H9 (cell line): ENCODE measurements around the gene ASCL3. TPM values are rescaled to one million over a fixed set of nuclear protein-coding genes. Genes with fewer than 3 reads are reported as not detected.

Experiments
- DNase-seq: peaks from one replicate; pipeline ENCODE4 v3.0.0-alpha.2; 2017
- H2AFZ ChIP-seq: one replicate; pipeline ENCODE4 v1.6.1; 2013; ENCODE audit warnings: mild to moderate bottlenecking, low read length, control low read depth, moderate library complexity
- H2AK5ac ChIP-seq: 2 replicates; pipeline ENCODE4 v1.6.1; 2013; ENCODE audit warnings: low read length, control low read depth, mixed read lengths; ENCODE audit not compliant: insufficient read length
- H2BK120ac ChIP-seq: one replicate; pipeline ENCODE4 v1.6.1; 2013; ENCODE audit warnings: low read depth, mild to moderate bottlenecking, low read length, control low read depth, inconsistent platforms; ENCODE audit not compliant: poor library complexity, severe bottlenecking
- H2BK12ac ChIP-seq: 2 replicates; pipeline ENCODE4 v1.6.1; 2013; ENCODE audit warnings: low read length, control low read depth, mixed read lengths, low read depth; ENCODE audit not compliant: insufficient read length
- H2BK15ac ChIP-seq: 2 replicates; pipeline ENCODE4 v1.6.1; 2013; ENCODE audit warnings: low read depth, low read length, control low read depth
- H2BK20ac ChIP-seq: one replicate; pipeline ENCODE4 v1.6.1; 2013; ENCODE audit warnings: low read depth, mild to moderate bottlenecking, low read length, control low read depth, inconsistent platforms; ENCODE audit not compliant: poor library complexity, severe bottlenecking
- H2BK5ac ChIP-seq: 2 replicates; pipeline ENCODE4 v1.6.1; 2013; ENCODE audit warnings: low read length, control low read depth, mixed read lengths; ENCODE audit not compliant: insufficient read length
- H3K14ac ChIP-seq: 2 replicates; pipeline ENCODE4 v1.6.1; 2013; ENCODE audit warnings: low read length, control low read depth; ENCODE audit not compliant: insufficient read depth
- H3K18ac ChIP-seq: 2 replicates; pipeline ENCODE4 v1.6.1; 2013; ENCODE audit warnings: low read depth, mild to moderate bottlenecking, mixed read lengths, low read length, control low read depth; ENCODE audit not compliant: insufficient read length
- H3K23ac ChIP-seq: 2 replicates; pipeline ENCODE4 v1.6.1; 2013; ENCODE audit warnings: low read length, control low read depth, mixed read lengths, low read depth; ENCODE audit not compliant: insufficient read length
- H3K23me2 ChIP-seq: 2 replicates; pipeline ENCODE4 v1.6.1; 2013; ENCODE audit warnings: low read depth, mild to moderate bottlenecking, mixed read lengths, low read length, control low read depth; ENCODE audit not compliant: insufficient read length, poor library complexity, severe bottlenecking
- H3K27ac ChIP-seq: 2 replicates; pipeline ENCODE4 v1.5.1; 2013; ENCODE audit warnings: low read length, control low read depth, mixed read lengths, low read depth; ENCODE audit not compliant: insufficient read length
- H3K27me3 ChIP-seq: 2 replicates; pipeline ENCODE4 v1.6.1; 2013; ENCODE audit warnings: low read length, control low read depth, inconsistent platforms; ENCODE audit not compliant: insufficient read depth
- H3K4ac ChIP-seq: 2 replicates; pipeline ENCODE4 v1.6.1; 2013; ENCODE audit warnings: low read depth, mild to moderate bottlenecking, control low read depth, inconsistent platforms, low read length, moderate library complexity
- H3K4me1 ChIP-seq: 2 replicates; pipeline ENCODE4 v1.6.1; 2013; ENCODE audit warnings: low read length, control low read depth, inconsistent platforms; ENCODE audit not compliant: insufficient read depth
- H3K4me2 ChIP-seq: 2 replicates; pipeline ENCODE4 v1.6.1; 2013; ENCODE audit warnings: low read length, control low read depth, mixed read lengths; ENCODE audit not compliant: insufficient read length, insufficient read depth
- H3K56ac ChIP-seq: 2 replicates; pipeline ENCODE4 v1.6.1; 2013; ENCODE audit warnings: low read depth, mild to moderate bottlenecking, mixed read lengths, low read length, control low read depth; ENCODE audit not compliant: insufficient read length
- H3K79me1 ChIP-seq: 2 replicates; pipeline ENCODE4 v1.6.1; 2013; ENCODE audit warnings: low read depth, mild to moderate bottlenecking, moderate library complexity, low read length, control low read depth, inconsistent platforms; ENCODE audit not compliant: insufficient read depth, poor library complexity, severe bottlenecking
- H3K79me2 ChIP-seq: 2 replicates; pipeline ENCODE4 v1.6.1; 2013; ENCODE audit warnings: low read length, control low read depth, inconsistent platforms; ENCODE audit not compliant: insufficient read depth
- H3K9ac ChIP-seq: 2 replicates; pipeline ENCODE4 v1.6.1; 2013; ENCODE audit warnings: low read length, control low read depth, mixed read lengths; ENCODE audit not compliant: insufficient read length; ENCODE audit errors: extremely low read depth
- H3K9me3 ChIP-seq: one replicate; pipeline ENCODE4 v1.6.1; 2013; ENCODE audit warnings: low read depth, low read length, inconsistent platforms; ENCODE audit not compliant: control insufficient read depth
- H3T11ph ChIP-seq: one replicate; pipeline ENCODE4 v1.6.1; 2013; ENCODE audit warnings: mild to moderate bottlenecking, low read length, control low read depth, inconsistent platforms
- H4K20me1 ChIP-seq: one replicate; pipeline ENCODE4 v1.6.1; 2013; ENCODE audit not compliant: control insufficient read depth, insufficient read length, insufficient read depth
- H4K5ac ChIP-seq: 2 replicates; pipeline ENCODE4 v1.6.1; 2013; ENCODE audit warnings: low read depth, mild to moderate bottlenecking, mixed read lengths, low read length, control low read depth; ENCODE audit not compliant: insufficient read length
- H4K8ac ChIP-seq: replicated peaks from 2 replicates; pipeline ENCODE4 v1.6.1; 2013; ENCODE audit warnings: low read length, control low read depth, mixed read lengths, low read depth; ENCODE audit not compliant: insufficient read length
- H4K91ac ChIP-seq: 2 replicates; pipeline ENCODE4 v1.6.1; 2013; ENCODE audit warnings: low read depth, mild to moderate bottlenecking, moderate library complexity, mixed read lengths, low read length, control low read depth; ENCODE audit not compliant: insufficient read length
- H3K27ac Mint-ChIP-seq, 3 experiments: 2 replicates in 2 of 3; 3 replicates in 1 of 3; pipeline ENCODE4 v1.8.0; 2020 to 2021; ENCODE audit warnings: mixed read lengths in 3 of 3, mild to moderate bottlenecking in 1 of 3, moderate library complexity in 1 of 3
- H3K27me3 Mint-ChIP-seq: 2 replicates; pipeline ENCODE4 v1.8.0; 2021; ENCODE audit warnings: low read depth, mild to moderate bottlenecking, moderate library complexity, mixed read lengths
- H3K36me3 Mint-ChIP-seq, 3 experiments: 2 replicates in 2 of 3; 3 replicates in 1 of 3; pipeline ENCODE4 v1.8.0; 2020 to 2021; ENCODE audit warnings: low read depth in 3 of 3, mixed read lengths in 3 of 3; ENCODE audit not compliant: insufficient read depth in 1 of 3
- H3K4me1 Mint-ChIP-seq, 2 experiments: 2 replicates each; pipeline ENCODE4 v1.8.0; 2020; ENCODE audit warnings: mixed read lengths in 2 of 2
- H3K4me3 Mint-ChIP-seq, 2 experiments: 2 replicates in 1 of 2; 3 replicates in 1 of 2; pipeline ENCODE4 v1.8.0; 2020 to 2021; ENCODE audit warnings: mild to moderate bottlenecking in 2 of 2, mixed read lengths in 2 of 2, moderate library complexity in 1 of 2
- H3K9me3 Mint-ChIP-seq, 2 experiments: 2 replicates in 1 of 2; 3 replicates in 1 of 2; pipeline ENCODE4 v1.8.0; 2020; ENCODE audit warnings: mild to moderate bottlenecking in 2 of 2, mixed read lengths in 2 of 2, moderate library complexity in 1 of 2
- WGBS: extraction: QIAGEN DNeasy Blood & Tissue Kit; methylation state at CpG from one replicate; pipeline ENCODE4 v1.1.7; 2013; ENCODE audit warnings: missing lambda C conversion rate, low lambda C conversion rate, mixed read lengths; ENCODE audit not compliant: insufficient read length; ENCODE audit errors: extremely low coverage; 5-methylcytosine and 5-hydroxymethylcytosine counted together
- total RNA-seq: library from RNA; stranded (reverse); gene quantifications from 2 replicates; pipeline ENCODE4 v1.2.1, GENCODE V29; 2021
- TF ChIP-seq, protein P1 (sequence below): fragments of 200-600 bp; sonication (generic); conservative IDR thresholded peaks from 3 replicates; pipeline ENCODE4 v1.8.0; 2021; ENCODE audit warnings: antibody characterized with exemption, mild to moderate bottlenecking

Gene ASCL3
- total RNA-seq, 1 experiment from 2014 or later: not detected

DNA sequence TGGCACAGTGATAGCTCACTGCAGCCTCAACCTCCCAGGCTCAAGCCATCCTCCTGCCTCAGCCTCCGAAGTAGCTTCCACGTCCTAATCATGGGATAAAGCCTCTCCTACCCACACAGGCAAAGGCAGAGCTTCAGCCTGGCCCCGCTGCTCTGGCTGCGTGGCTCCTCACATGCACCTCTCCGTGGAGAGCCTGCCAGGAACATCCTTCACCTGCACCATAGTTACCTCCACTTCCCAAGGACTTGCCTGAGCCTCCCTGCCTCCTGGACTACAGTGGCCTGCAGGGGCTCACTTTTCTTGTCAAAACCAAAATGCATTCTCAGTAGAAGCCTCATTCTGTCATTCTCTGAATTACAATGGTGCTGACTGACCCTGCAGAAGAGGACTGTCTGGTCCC, 16.6 kb downstream of the ASCL3 start:
- no peak overlapping the region for H4K8ac ChIP-seq
- no peak overlapping the region for H3K23ac ChIP-seq
- TF ChIP-seq, protein P1, sequence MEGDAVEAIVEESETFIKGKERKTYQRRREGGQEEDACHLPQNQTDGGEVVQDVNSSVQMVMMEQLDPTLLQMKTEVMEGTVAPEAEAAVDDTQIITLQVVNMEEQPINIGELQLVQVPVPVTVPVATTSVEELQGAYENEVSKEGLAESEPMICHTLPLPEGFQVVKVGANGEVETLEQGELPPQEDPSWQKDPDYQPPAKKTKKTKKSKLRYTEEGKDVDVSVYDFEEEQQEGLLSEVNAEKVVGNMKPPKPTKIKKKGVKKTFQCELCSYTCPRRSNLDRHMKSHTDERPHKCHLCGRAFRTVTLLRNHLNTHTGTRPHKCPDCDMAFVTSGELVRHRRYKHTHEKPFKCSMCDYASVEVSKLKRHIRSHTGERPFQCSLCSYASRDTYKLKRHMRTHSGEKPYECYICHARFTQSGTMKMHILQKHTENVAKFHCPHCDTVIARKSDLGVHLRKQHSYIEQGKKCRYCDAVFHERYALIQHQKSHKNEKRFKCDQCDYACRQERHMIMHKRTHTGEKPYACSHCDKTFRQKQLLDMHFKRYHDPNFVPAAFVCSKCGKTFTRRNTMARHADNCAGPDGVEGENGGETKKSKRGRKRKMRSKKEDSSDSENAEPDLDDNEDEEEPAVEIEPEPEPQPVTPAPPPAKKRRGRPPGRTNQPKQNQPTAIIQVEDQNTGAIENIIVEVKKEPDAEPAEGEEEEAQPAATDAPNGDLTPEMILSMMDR: no peak
- no peak overlapping the region for H2AK5ac ChIP-seq
- no peaks in the 10 kb centered on the region for H3K4me1 ChIP-seq
- no peak overlapping the region for H3K4ac ChIP-seq
- H3K79me1 ChIP-seq: no peaks in the 10 kb centered on the region
- H3K36me3 Mint-ChIP-seq: peaks cover 15 to 22% (median 18%) of the 10 kb centered on the region in 3 experiments; a peak in 5 of 7 replicates
- H3K18ac ChIP-seq: no peak overlapping the region
- H2BK12ac ChIP-seq: no peak overlapping the region
- H2BK15ac ChIP-seq: no peak overlapping the region
- H3K9me3 Mint-ChIP-seq: no peaks in the 10 kb centered on the region
- no peaks in the 10 kb centered on the region for H3K79me2 ChIP-seq
- no peak for DNase-seq
- H3K23me2 ChIP-seq: no peaks in the 10 kb centered on the region
- H3K27ac ChIP-seq: no peak overlapping the region
- no peak overlapping the region for H2AFZ ChIP-seq
- H2BK5ac ChIP-seq: no peak overlapping the region
- H3K27me3 Mint-ChIP-seq: peaks cover 1% of the 10 kb centered on the region; the same call in 1 of the 2 replicates
- WGBS: no CpG with 5 or more reads among the region's 5 CpGs
- no peak overlapping the region for H3K4me3 Mint-ChIP-seq
- no peak overlapping the region for H3T11ph ChIP-seq
- no peak overlapping the region for H3K27ac Mint-ChIP-seq
- peaks cover 0 to 2% of the 10 kb centered on the region in 2 experiments; a peak in 1 of 4 replicates for H3K4me1 Mint-ChIP-seq
- no peak overlapping the region for H3K9ac ChIP-seq
- no peaks in the 10 kb centered on the region for H3K27me3 ChIP-seq
- H3K4me2 ChIP-seq: no peak overlapping the region
- no peak overlapping the region for H2BK20ac ChIP-seq
- H4K5ac ChIP-seq: no peak overlapping the region
- H4K91ac ChIP-seq: no peak overlapping the region
- H3K14ac ChIP-seq: no peak overlapping the region
- no peaks in the 10 kb centered on the region for H4K20me1 ChIP-seq
- no peak overlapping the region for H3K56ac ChIP-seq
- no peaks in the 10 kb centered on the region for H3K9me3 ChIP-seq
- no peak overlapping the region for H2BK120ac ChIP-seq
